Sigmoid colon (tissue), 7 donors: ENCODE data around the gene CDT1. TPM values are rescaled to one million over a fixed set of nuclear protein-coding genes. Genes with fewer than 3 reads are reported as not detected.

ENCODE experiments used
- DNase-seq: peaks from one replicate; pipeline ENCODE4 v3.0.0-alpha.2; 2019
- H3K27ac ChIP-seq, 4 donors: fragments of 200-600 bp; sonication (generic); one replicate each; pipeline ENCODE4 v1.5.1; 2016 to 2019; ENCODE audit warnings: mild to moderate bottlenecking in 1 of 4
- H3K27me3 ChIP-seq, 3 donors: fragments of 200-600 bp; sonication (generic); one replicate each; pipeline ENCODE4 v1.5.1; 2019; ENCODE audit warnings: mild to moderate bottlenecking in 1 of 3
- H3K36me3 ChIP-seq, 4 donors: fragments of 200-600 bp; sonication (generic); one replicate each; pipeline ENCODE4 v1.5.1; 2016 to 2019
- H3K4me1 ChIP-seq, 4 donors: fragments of 200-600 bp; sonication (generic); one replicate each; pipeline ENCODE4 v1.5.1; 2017 to 2019
- H3K4me3 ChIP-seq, 4 donors: fragments of 200-600 bp; sonication (generic); one replicate each; pipeline ENCODE4 v1.5.1; 2017 to 2019; ENCODE audit warnings: mild to moderate bottlenecking in 2 of 4, moderate library complexity in 1 of 4
- H3K9me3 ChIP-seq, 4 donors: fragments of 200-600 bp in 3 of 4; sonication (generic) in 3 of 4; one replicate each; pipeline versions ENCODE4 v1.5.1 to v1.6.1; 2013 to 2019
- CTCF ChIP-seq, 4 experiments: fragments of 450-650 bp in 3 of 4; fragments of 200-600 bp in 1 of 4; IDR thresholded peaks; one replicate each; pipeline ENCODE4 v1.5.1; 2016 to 2019; ENCODE audit warnings: antibody characterized with exemption in 4 of 4, mild to moderate bottlenecking in 3 of 4, moderate library complexity in 2 of 4
- EP300 ChIP-seq, 4 donors: sonication (generic); formaldehyde crosslinking; IDR thresholded peaks; one replicate each; pipeline ENCODE4 v1.6.1; 2017; ENCODE audit warnings: antibody characterized with exemption in 4 of 4
- POLR2A ChIP-seq, 2 donors: fragments of 450-650 bp; IDR thresholded peaks; one replicate each; pipeline ENCODE4 v1.6.1; 2016; ENCODE audit warnings: antibody characterized with exemption in 2 of 2, mild to moderate bottlenecking in 2 of 2, moderate library complexity in 2 of 2
- POLR2AphosphoS5 ChIP-seq, 4 donors: sonication (generic); formaldehyde crosslinking; IDR thresholded peaks; one replicate each; pipeline ENCODE4 v1.6.1; 2017; ENCODE audit warnings: antibody characterized with exemption in 4 of 4
- WGBS, 2 donors: extraction: QIAGEN DNeasy Blood & Tissue Kit; methylation state at CpG; one replicate each; pipeline ENCODE4 v1.1.7; 2013; 5-methylcytosine and 5-hydroxymethylcytosine counted together
- intact Hi-C: fragments of 100-400 bp; cut with DNase I; formaldehyde crosslinking; loops from one replicate; pipeline ENCODE4 v1.15.1; 2023
- polyA plus RNA-seq, 3 donors: library from polyadenylated mRNA; stranded (reverse); fragments of 200-250 nt; gene quantifications; one replicate each; pipeline ENCODE4 v1.2.3, GENCODE V29; 2013
- total RNA-seq, 4 donors: library from RNA; depleted of rRNA; stranded (reverse); fragments of >200 nt; gene quantifications; one replicate each; pipeline ENCODE4 v1.1.0, GENCODE V29; 2016
- donor health status: healthy with polysubstance abuse.
- donor health status: Bipolar disorder and iron deficiency.
- donor health status: healthy.

CDT1 gene
- total and polyA plus RNA-seq, 7 donors, result 0.71 to 17.4 (median 3.3) TPM; not detected in 1

- intact Hi-C loops, result no loop called here
- no peak for DNase-seq
- Histone ChIP-seq H3K4me1 (peaks cover 0 to 91% (median 86%) of the 10 kb centered on the region in 4 donors), H3K27me3 (no peaks in the 10 kb centered on the region), H3K27ac (peak overlapping the region; percentile 91 to 100 (median 96)), H3K36me3 (no peaks in the 10 kb centered on the region), H3K9me3 (no peaks in the 10 kb centered on the region), H3K4me3 (peak overlapping the region in 1 of 4 donors; percentile 40)
- peak in 1 of 4 donors; percentile 23 for TF ChIP-seq EP300 (IDR thresholded peaks at IDR 0.05)
- TF ChIP-seq CTCF (IDR thresholded peaks at IDR 0.05), result no peak
- no peak for TF ChIP-seq POLR2AphosphoS5 (IDR thresholded peaks at IDR 0.05)
- 22 to 73% methylated on average over 24 of the region's 24 CpGs for WGBS, 2 donors
These were observed 43.0 kb upstream of the CDT1 start for GRCh38 chr16:88760424-88761142.

- no peaks in the 10 kb centered on the region for H3K27me3 ChIP-seq
- H3K4me3 ChIP-seq, result no peak overlapping the region
- H3K4me1 ChIP-seq, result peaks cover 0 to 91% (median 85%) of the 10 kb centered on the region in 4 donors
- H3K27ac ChIP-seq, result peak overlapping the region; percentile 91 to 100 (median 96)
- 54 to 89% methylated on average over 11 of the region's 11 CpGs for WGBS, 2 donors
- H3K9me3 ChIP-seq, result no peaks in the 10 kb centered on the region
- TF ChIP-seq POLR2A (IDR thresholded peaks at IDR 0.05) (no peak), CTCF (IDR thresholded peaks at IDR 0.05) (no peak), EP300 (IDR thresholded peaks at IDR 0.05) (no peak), POLR2AphosphoS5 (IDR thresholded peaks at IDR 0.05) (no peak)
- no peaks in the 10 kb centered on the region for H3K36me3 ChIP-seq
- DNase-seq, result no peak
- intact Hi-C loops, result no loop called here
These were observed 42.5 kb upstream of the CDT1 start for GRCh38 chr16:88761143-88761534.

- H3K9me3 ChIP-seq, result no peaks in the 10 kb centered on the region
- H3K4me1 ChIP-seq, result peaks cover 0 to 97% (median 90%) of the 10 kb centered on the region in 4 donors
- no peaks in the 10 kb centered on the region for H3K36me3 ChIP-seq
- no peak for TF ChIP-seq CTCF (IDR thresholded peaks at IDR 0.05)
- TF ChIP-seq POLR2A (IDR thresholded peaks at IDR 0.05), result no peak
- TF ChIP-seq POLR2AphosphoS5 (IDR thresholded peaks at IDR 0.05), result no peak
- TF ChIP-seq EP300 (IDR thresholded peaks at IDR 0.05), result no peak
- DNase-seq, result no peak
- intact Hi-C loops, result no loop called here
- WGBS, 2 donors, result 18 to 71% methylated on average over 10 of the region's 10 CpGs
- H3K4me3 ChIP-seq, result no peak overlapping the region
- no peaks in the 10 kb centered on the region for H3K27me3 ChIP-seq
- peak overlapping the region; percentile 91 to 100 (median 96) for H3K27ac ChIP-seq
These were observed 41.8 kb upstream of the CDT1 start for GRCh38 chr16:88761830-88762229.

GRCh38 chr16:88762258-88762870 lies 41.2 kb upstream of the CDT1 start:
- peak overlapping the region; percentile 91 to 100 (median 96) for H3K27ac ChIP-seq
- intact Hi-C loops, result no loop called here
- no peaks in the 10 kb centered on the region for H3K36me3 ChIP-seq
- TF ChIP-seq CTCF (IDR thresholded peaks at IDR 0.05) (no peak), EP300 (IDR thresholded peaks at IDR 0.05) (no peak), POLR2AphosphoS5 (IDR thresholded peaks at IDR 0.05) (no peak), POLR2A (IDR thresholded peaks at IDR 0.05) (no peak)
- H3K4me3 ChIP-seq, result no peak overlapping the region
- peaks cover 0 to 97% (median 93%) of the 10 kb centered on the region in 4 donors for H3K4me1 ChIP-seq
- H3K9me3 ChIP-seq, result no peaks in the 10 kb centered on the region
- WGBS, 2 donors, result 72 to 83% methylated on average over 16 of the region's 16 CpGs
- no peak for DNase-seq
- no peaks in the 10 kb centered on the region for H3K27me3 ChIP-seq
